Esophagus squamous epithelium (tissue), 4 donors: ENCODE data around the gene SRF.
"Not testable (repeated sequence)": the region's sequence is repeated elsewhere in the genome, so short reads cannot be mapped to it uniquely, and the experiment has no call there.

Experiments used
- POLR2A ChIP-seq, 4 donors: fragments of 450-650 bp; IDR thresholded peaks; one replicate each; pipeline ENCODE4 v1.6.1; 2017; ENCODE audit warnings: antibody characterized with exemption in 4 of 4, mild to moderate bottlenecking in 4 of 4, moderate library complexity in 3 of 4
- TF ChIP-seq, protein P1 (sequence below), 6 experiments: fragments of 450-650 bp in 4 of 6; fragments of 200-600 bp in 2 of 6; sonication (generic) in 2 of 6; IDR thresholded peaks; one replicate each; pipeline ENCODE4 v1.5.1; 2016 to 2019; ENCODE audit warnings: antibody characterized with exemption in 6 of 6, mild to moderate bottlenecking in 4 of 6, moderate library complexity in 4 of 6

GRCh38 chr6:43131379-43131778 is 39.7 kb upstream of the SRF start:
- TF ChIP-seq, protein P1, sequence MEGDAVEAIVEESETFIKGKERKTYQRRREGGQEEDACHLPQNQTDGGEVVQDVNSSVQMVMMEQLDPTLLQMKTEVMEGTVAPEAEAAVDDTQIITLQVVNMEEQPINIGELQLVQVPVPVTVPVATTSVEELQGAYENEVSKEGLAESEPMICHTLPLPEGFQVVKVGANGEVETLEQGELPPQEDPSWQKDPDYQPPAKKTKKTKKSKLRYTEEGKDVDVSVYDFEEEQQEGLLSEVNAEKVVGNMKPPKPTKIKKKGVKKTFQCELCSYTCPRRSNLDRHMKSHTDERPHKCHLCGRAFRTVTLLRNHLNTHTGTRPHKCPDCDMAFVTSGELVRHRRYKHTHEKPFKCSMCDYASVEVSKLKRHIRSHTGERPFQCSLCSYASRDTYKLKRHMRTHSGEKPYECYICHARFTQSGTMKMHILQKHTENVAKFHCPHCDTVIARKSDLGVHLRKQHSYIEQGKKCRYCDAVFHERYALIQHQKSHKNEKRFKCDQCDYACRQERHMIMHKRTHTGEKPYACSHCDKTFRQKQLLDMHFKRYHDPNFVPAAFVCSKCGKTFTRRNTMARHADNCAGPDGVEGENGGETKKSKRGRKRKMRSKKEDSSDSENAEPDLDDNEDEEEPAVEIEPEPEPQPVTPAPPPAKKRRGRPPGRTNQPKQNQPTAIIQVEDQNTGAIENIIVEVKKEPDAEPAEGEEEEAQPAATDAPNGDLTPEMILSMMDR (IDR thresholded peaks at IDR 0.05) = not testable (repeated sequence)
- not testable (repeated sequence) for TF ChIP-seq POLR2A (IDR thresholded peaks at IDR 0.05)
